NT2/D1 (cell line): ENCODE data around the gene PLXNA2.
A peak's percentile ranks its signal among the peaks of the same experiment; 100 is the strongest.

ENCODE experiments used
- DNase-seq: peaks from one replicate; pipeline ENCODE4 v3.0.0-alpha.2; 2011; ENCODE audit warnings: low read depth, low spot score
- H3K27me3 ChIP-seq: 2 replicates; pipeline ENCODE4 v1.6.0; 2011; ENCODE audit warnings: mild to moderate bottlenecking; ENCODE audit not compliant: insufficient read length, insufficient read depth
- H3K36me3 ChIP-seq: 2 replicates; pipeline ENCODE4 v1.6.1; 2011; ENCODE audit warnings: mild to moderate bottlenecking, low read length, mixed read lengths; ENCODE audit not compliant: insufficient read depth, insufficient read length
- H3K4me1 ChIP-seq: 2 replicates; pipeline ENCODE4 v1.5.1; 2011; ENCODE audit not compliant: insufficient read depth, insufficient read length
- H3K4me3 ChIP-seq: 2 replicates; pipeline ENCODE4 v1.5.1; 2011; ENCODE audit warnings: low read depth; ENCODE audit not compliant: insufficient read length
- H3K9ac ChIP-seq: 2 replicates; pipeline ENCODE4 v1.6.0; 2011; ENCODE audit warnings: low read depth; ENCODE audit not compliant: insufficient read length
- H3K9me3 ChIP-seq: 2 replicates; pipeline ENCODE4 v1.5.1; 2011; ENCODE audit warnings: mild to moderate bottlenecking, low read length; ENCODE audit not compliant: insufficient read depth
- SUZ12 ChIP-seq: IDR thresholded peaks from 2 replicates; pipeline ENCODE4 v1.6.1; 2011; ENCODE audit not compliant: insufficient read length, insufficient read depth; ENCODE audit errors: extremely low read depth
- YY1 ChIP-seq: IDR thresholded peaks from 2 replicates; pipeline ENCODE4 v1.6.1; 2011; ENCODE audit not compliant: insufficient read length, insufficient read depth
- ZNF274 ChIP-seq: IDR thresholded peaks from 2 replicates; pipeline ENCODE4 v1.6.1; 2011; ENCODE audit warnings: mild to moderate bottlenecking, low read depth, low read length

Gene PLXNA2

GRCh38 chr1:208040821-208041297 lies 203.3 kb downstream of the PLXNA2 start:
- peaks cover 50% of the 10 kb centered on the region for H3K36me3 ChIP-seq
- H3K9me3 ChIP-seq, result no peaks in the 10 kb centered on the region

GRCh38 chr1:208039536-208040332 lies 204.4 kb downstream of the PLXNA2 start:
- Histone ChIP-seq H3K9ac (no peak overlapping the region), H3K4me1 (peaks cover 9% of the 10 kb centered on the region), H3K4me3 (no peak overlapping the region), H3K27me3 (no peaks in the 10 kb centered on the region), H3K36me3 (peaks cover 46% of the 10 kb centered on the region), H3K9me3 (no peaks in the 10 kb centered on the region)
- no peak for TF ChIP-seq SUZ12
- no peak for TF ChIP-seq YY1
- no peak for TF ChIP-seq ZNF274
- DNase-seq, result no peak

More at GRCh38 chr1:208040821-208041297, 203.3 kb downstream of the PLXNA2 start:
- no peak for DNase-seq
- Histone ChIP-seq H3K27me3 (no peaks in the 10 kb centered on the region), H3K4me1 (peaks cover 9% of the 10 kb centered on the region), H3K9ac (peak overlapping the region; percentile 39), H3K4me3 (no peak overlapping the region)
- no peak for TF ChIP-seq SUZ12
- no peak for TF ChIP-seq YY1
- TF ChIP-seq ZNF274, result no peak

GRCh38 chr1:208038303-208038702 lies 205.9 kb downstream of the PLXNA2 start:
- Histone ChIP-seq H3K36me3 (peaks cover 39% of the 10 kb centered on the region), H3K4me1 (peaks cover 9% of the 10 kb centered on the region), H3K9me3 (no peaks in the 10 kb centered on the region), H3K4me3 (no peak overlapping the region), H3K9ac (no peak overlapping the region), H3K27me3 (no peaks in the 10 kb centered on the region)
- no peak for DNase-seq
- TF ChIP-seq ZNF274 (no peak), SUZ12 (no peak), YY1 (no peak)

GRCh38 chr1:208036918-208037766 lies 207.0 kb downstream of the PLXNA2 start:
- no peak overlapping the region for H3K4me3 ChIP-seq
- no peak for DNase-seq
- H3K9ac ChIP-seq, result no peak overlapping the region
- no peaks in the 10 kb centered on the region for H3K27me3 ChIP-seq
- peaks cover 9% of the 10 kb centered on the region for H3K4me1 ChIP-seq
- TF ChIP-seq ZNF274 (no peak), SUZ12 (no peak), YY1 (no peak)
- peaks cover 37% of the 10 kb centered on the region for H3K36me3 ChIP-seq
- no peaks in the 10 kb centered on the region for H3K9me3 ChIP-seq

GRCh38 chr1:208036106-208036808 lies 207.9 kb downstream of the PLXNA2 start:
- Histone ChIP-seq H3K4me1 (peaks cover 10% of the 10 kb centered on the region), H3K27me3 (no peaks in the 10 kb centered on the region), H3K9me3 (no peaks in the 10 kb centered on the region), H3K9ac (no peak overlapping the region), H3K36me3 (peaks cover 31% of the 10 kb centered on the region), H3K4me3 (no peak overlapping the region)
- peak; percentile 50 for DNase-seq
- TF ChIP-seq ZNF274 (no peak), YY1 (no peak), SUZ12 (no peak)

- no peak for TF ChIP-seq YY1
- TF ChIP-seq ZNF274, result no peak
- no peak for TF ChIP-seq SUZ12
- no peak overlapping the region for H3K4me3 ChIP-seq
- no peaks in the 10 kb centered on the region for H3K27me3 ChIP-seq
- no peaks in the 10 kb centered on the region for H3K9me3 ChIP-seq
- H3K4me1 ChIP-seq, result peaks cover 3% of the 10 kb centered on the region
- H3K9ac ChIP-seq, result no peak overlapping the region
- no peak for DNase-seq
- peaks cover 30% of the 10 kb centered on the region for H3K36me3 ChIP-seq
These were observed 210.0 kb downstream of the PLXNA2 start for GRCh38 chr1:208034135-208034534.

- H3K4me1 ChIP-seq, result peaks cover 3% of the 10 kb centered on the region
- no peaks in the 10 kb centered on the region for H3K9me3 ChIP-seq
- no peak for DNase-seq
- H3K4me3 ChIP-seq, result no peak overlapping the region
- no peaks in the 10 kb centered on the region for H3K27me3 ChIP-seq
- H3K36me3 ChIP-seq, result peaks cover 27% of the 10 kb centered on the region
- no peak overlapping the region for H3K9ac ChIP-seq
- TF ChIP-seq YY1 (no peak), ZNF274 (no peak), SUZ12 (no peak)
These were observed 210.9 kb downstream of the PLXNA2 start for GRCh38 chr1:208033236-208033635.
